Stimulated activated CD8-positive, alpha-beta memory T cell treated with anti-CD3 and anti-CD28 coated beads, Interleukin-7, amount 100 ng/mL, for 1 hour (primary cell): ENCODE results near the gene TMTC2.

ENCODE experiments used
- DNase-seq, 2 donors: peaks; one replicate each; pipeline ENCODE4 v3.0.0-alpha.2; 2020; ENCODE audit warnings: low read depth in 2 of 2

TMTC2 gene

DNA sequence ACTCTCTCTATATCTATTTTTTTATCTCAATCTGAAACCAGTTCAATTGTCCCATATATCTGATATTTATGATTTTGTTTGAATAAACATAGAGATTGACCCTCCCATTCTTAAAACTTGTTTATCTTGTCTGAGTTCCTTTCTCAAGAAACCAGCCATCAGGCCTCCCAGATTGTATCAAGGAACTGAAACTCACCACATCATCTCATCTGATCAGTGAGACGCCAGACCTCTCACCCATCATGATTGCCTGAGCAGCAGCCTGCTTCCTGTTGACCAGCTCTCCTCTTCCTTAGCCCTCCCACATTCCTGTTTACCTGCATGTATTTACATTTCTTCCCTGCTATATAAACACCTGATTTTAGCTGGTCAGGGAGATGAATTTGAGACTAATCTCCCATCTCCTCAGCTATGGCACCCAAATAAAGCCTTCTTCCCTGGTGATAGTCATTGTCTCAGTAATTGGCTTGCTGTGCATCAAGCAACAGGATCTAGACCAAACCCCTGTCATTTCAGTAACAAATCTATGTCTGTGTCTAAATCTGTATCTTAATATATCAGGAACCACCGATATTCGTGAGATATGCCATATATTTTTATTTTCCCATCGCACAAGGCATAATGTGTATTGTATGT is 323.6 kb downstream of the TMTC2 start:
- no peak for DNase-seq

- no peak for DNase-seq
Measured at GRCh38 chr12:83015390-83016217, 328.9 kb downstream of the TMTC2 start.

- DNase-seq, result no peak
Measured at GRCh38 chr12:83016218-83016835, 329.6 kb downstream of the TMTC2 start.

DNA sequence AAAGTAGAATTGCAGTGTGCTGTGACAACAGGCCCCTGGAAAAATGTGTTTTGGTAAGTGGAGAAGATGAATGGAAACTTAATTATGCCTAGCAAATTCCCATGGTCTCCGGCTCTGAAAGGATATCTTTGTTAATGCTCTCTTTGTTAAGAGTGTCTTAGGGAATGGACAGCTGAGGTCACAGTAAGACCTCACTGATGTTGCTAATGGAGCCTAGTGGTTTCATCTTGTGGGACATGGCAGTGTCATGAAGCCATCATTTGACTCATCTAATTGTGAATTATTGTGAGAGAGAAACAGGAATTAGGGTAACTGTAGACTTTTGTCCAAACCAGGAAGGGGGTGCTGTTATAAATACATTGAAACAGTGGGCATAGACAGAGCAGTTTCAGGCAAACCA is 330.3 kb downstream of the TMTC2 start:
- DNase-seq, result no peak

- no peak for DNase-seq
Measured at GRCh38 chr12:83018088-83018487, 331.4 kb downstream of the TMTC2 start.

DNA sequence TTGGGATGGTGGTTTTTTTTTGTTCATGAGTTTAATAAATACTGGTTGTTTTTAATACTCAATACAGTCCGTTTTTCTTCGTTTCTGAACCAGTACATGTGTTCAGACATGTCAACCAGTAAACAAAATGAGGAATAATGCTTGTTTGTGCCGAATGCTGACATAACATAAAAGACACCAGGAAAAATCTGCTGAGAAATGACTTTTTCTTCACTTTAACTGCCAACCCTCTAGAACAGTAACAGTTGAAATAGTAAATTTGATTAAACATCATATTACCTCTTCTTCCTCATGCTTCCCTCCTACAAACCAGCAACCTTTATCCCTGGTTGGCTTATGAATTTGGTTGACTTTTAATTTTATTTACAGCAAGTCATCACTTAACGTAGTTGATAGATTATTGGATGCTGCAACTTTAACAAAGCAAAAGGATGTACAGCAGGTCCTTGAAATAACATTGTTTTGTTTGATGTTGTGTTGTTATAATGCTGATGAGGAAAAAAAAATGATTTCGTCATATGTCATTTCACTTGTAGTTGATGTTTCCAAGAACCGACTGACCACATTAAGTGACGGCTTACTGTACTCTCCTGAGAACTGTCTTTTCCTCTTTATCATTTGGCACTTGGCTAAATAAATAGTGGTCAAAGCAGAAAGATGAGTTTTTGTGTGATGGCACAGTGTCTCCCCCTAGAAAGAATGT is 340.5 kb downstream of the TMTC2 start:
- DNase-seq, result no peak

- no peak for DNase-seq
Measured at GRCh38 chr12:83031196-83031595, 344.5 kb downstream of the TMTC2 start.

DNA sequence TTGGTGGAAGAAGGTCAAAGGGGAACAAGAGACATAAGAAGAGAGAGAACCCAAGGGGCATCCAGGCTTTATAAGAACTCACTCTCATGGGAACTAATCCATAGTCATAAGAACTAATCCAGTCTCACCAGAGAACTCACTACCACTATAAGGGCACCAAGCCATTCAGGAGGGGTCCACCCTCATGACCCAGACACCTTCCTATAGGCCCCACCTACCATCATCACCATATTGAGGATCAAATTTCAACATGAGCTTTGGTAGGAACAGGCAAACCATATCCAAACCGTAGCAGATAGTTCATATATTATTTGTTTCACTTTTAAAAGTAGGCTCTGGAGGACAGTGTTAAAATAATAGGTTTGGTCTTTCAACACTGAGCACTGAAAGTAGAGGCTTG is 350.1 kb downstream of the TMTC2 start:
- no peak for DNase-seq

- DNase-seq, result no peak
Measured at GRCh38 chr12:83039413-83039812, 352.7 kb downstream of the TMTC2 start.

GRCh38 chr12:83040339-83040738 is 353.6 kb downstream of the TMTC2 start:
- no peak for DNase-seq

DNA sequence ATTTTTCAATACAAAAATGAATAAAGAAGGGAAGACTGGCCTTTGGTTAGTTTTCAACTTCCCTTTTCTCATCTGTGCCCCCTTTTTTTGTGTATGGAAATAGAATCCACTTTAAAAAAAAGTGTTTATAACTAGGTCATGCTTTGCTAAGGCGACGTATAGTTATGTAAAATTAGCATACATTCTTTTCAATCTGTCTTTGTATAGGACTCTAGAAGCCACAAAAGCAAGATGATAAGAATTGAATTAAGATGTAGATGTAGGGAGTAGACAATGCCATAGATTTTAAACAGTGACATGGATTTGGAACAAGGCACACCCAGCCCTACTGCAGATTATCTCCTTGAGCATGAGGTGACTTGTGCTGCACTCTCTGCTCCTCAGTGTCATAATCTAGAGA is 354.3 kb downstream of the TMTC2 start:
- no peak for DNase-seq

GRCh38 chr12:83042441-83043200 is 355.9 kb downstream of the TMTC2 start:
- no peak for DNase-seq

DNA sequence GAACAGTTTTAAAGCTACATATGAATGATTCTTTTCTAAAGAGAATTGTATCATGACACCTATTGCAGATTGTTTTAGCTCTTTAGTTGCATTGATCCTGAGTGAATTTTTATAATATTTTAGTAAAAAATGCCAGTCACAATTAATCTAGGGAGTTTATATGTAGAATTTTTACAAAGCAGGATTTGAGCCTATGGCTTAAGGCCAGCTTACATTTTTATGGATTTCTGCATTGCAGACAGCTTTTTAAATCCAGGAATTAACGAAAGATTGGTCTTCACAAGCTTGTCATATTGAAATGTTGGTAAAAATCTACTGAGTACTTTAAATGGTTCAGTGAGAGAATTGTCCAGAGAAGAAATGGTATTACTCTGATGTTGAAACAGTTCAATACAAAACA is 358.0 kb downstream of the TMTC2 start:
- no peak for DNase-seq

GRCh38 chr12:83046019-83046418 is 359.3 kb downstream of the TMTC2 start:
- no peak for DNase-seq

GRCh38 chr12:83049306-83049705 is 362.6 kb downstream of the TMTC2 start:
- DNase-seq, result no peak

GRCh38 chr12:83052890-83053541 is 366.3 kb downstream of the TMTC2 start:
- DNase-seq, result no peak

- DNase-seq, result no peak
Measured at GRCh38 chr12:83057436-83057835, 370.7 kb downstream of the TMTC2 start.

DNA sequence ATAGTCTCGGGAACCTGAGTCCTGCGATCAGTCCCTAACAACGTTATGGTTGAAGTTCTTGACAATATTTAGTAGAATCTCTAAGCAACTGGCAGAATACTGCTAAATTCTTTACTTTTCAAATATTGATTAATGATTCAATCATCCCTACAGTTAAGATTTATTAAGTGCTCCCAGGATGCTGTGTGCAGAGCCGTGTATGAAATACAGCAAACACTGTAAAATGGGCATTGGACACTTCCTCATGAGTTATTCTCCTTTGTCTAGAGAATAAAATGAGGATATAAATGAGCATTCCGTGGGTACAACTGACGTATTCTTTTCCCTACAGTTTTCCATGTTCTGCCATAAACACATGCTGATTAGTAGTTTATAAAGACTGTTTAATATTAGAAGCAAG is 372.4 kb downstream of the TMTC2 start:
- DNase-seq, result no peak

DNA sequence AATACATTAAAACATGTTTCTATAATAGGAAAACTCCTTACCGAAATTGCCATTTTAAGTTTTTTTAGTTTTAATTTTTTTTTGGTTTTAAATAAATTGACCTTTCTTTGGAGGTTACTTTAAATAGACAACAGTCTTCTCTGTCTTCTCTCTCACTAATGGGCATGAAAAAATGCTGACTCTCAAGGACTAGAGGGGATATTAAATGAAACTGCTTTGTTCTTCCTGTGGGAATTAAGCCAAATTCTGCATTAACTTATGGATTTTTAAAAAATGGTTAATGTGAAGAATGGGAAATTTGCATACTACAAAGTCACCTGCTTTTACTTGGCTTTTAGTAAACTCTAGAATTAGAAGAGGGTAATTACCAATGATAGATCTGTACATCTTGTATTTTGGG is 378.9 kb downstream of the TMTC2 start:
- no peak for DNase-seq

DNA sequence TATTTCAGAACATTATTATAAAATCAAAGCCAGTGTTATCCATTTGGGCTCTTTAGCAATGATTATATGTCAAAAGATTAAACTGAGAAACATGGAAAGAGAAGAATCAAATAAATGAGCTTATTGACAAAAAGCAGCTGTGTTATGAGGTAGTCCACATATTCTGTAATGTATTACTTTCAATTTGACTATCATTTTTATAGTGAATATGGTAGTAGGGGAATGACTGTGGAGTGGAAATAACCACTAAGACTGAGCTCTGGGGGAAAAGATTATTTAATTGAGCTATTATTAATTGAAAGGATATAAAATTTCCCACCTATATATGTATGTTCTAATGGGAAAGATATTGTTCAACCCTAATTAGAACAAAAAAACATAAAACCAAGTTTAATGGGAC is 381.3 kb downstream of the TMTC2 start:
- no peak for DNase-seq

DNA sequence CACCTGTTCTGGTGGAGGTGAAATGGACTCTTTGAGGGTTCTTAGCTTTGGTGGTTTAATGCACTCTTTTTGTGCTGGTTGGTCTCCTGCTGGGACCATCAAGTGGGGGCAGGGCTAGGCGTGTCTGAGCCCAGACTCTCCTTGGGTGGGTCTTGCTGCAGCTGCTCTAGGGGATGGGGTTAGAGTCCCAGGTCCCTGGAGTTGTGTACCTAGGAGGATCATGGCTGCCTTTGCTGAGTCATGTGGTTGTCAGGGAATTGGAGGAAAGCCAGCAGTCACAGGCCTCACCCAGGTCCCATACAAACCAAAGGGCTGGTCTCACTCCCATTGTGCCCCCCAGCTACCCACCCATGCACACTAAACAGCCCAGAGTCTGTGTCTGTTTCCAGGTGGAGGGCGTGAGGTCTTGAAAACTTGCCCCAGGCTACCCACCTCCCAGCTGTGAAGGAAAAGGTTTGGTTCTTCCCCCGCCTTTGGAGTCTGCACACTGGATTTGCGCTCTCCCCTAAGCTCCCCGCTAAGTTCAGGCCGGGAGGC is 387.7 kb downstream of the TMTC2 start:
- DNase-seq, result no peak
